Mesenchymal stem cell (in vitro differentiated cells and primary cell): ENCODE data around the gene DNAJB4.

Source experiments
- DNase-seq: peaks from one replicate; pipeline ENCODE4 v3.0.0-alpha.2; 2013
- H2AFZ ChIP-seq: one replicate; pipeline ENCODE4 v1.6.1; 2013; ENCODE audit warnings: low read depth, mild to moderate bottlenecking, control low read depth, inconsistent platforms, low read length, moderate library complexity
- H2AK5ac ChIP-seq: 2 replicates; pipeline ENCODE4 v1.6.1; 2013; ENCODE audit warnings: low read length, moderate library complexity, mild to moderate bottlenecking, inconsistent platforms; ENCODE audit not compliant: severe bottlenecking
- H2BK120ac ChIP-seq: one replicate; pipeline ENCODE4 v1.6.1; 2013; ENCODE audit warnings: low read depth, mild to moderate bottlenecking, inconsistent platforms, low read length, moderate library complexity
- H2BK12ac ChIP-seq, 2 experiments: one replicate each; pipeline ENCODE4 v1.6.1; 2013; ENCODE audit warnings: inconsistent platforms in 2 of 2, low read length in 2 of 2, mild to moderate bottlenecking in 2 of 2, moderate library complexity in 2 of 2, control low read depth in 1 of 2
- H2BK15ac ChIP-seq: one replicate; pipeline ENCODE4 v1.6.1; 2013; ENCODE audit warnings: mild to moderate bottlenecking, low read depth, inconsistent platforms; ENCODE audit not compliant: poor library complexity, severe bottlenecking
- H2BK5ac ChIP-seq: 2 replicates; pipeline ENCODE4 v1.6.1; 2013; ENCODE audit warnings: low read depth, mild to moderate bottlenecking, low read length, control low read depth, inconsistent platforms; ENCODE audit not compliant: poor library complexity, severe bottlenecking
- H3K14ac ChIP-seq, 2 experiments: one replicate each; pipeline ENCODE4 v1.6.1; 2013; ENCODE audit warnings: inconsistent platforms in 2 of 2, low read length in 2 of 2, control low read depth in 1 of 2, mild to moderate bottlenecking in 1 of 2, moderate library complexity in 1 of 2
- H3K18ac ChIP-seq, 2 experiments: one replicate each; pipeline ENCODE4 v1.6.1; 2013; ENCODE audit warnings: inconsistent platforms in 2 of 2, low read length in 2 of 2, control low read depth in 1 of 2, low read depth in 1 of 2, mild to moderate bottlenecking in 1 of 2
- H3K23ac ChIP-seq, 2 experiments: one replicate each; pipeline ENCODE4 v1.6.1; 2013; ENCODE audit warnings: inconsistent platforms in 2 of 2, low read length in 2 of 2, mild to moderate bottlenecking in 2 of 2, moderate library complexity in 2 of 2, control low read depth in 1 of 2
- H3K27ac ChIP-seq: 2 replicates; pipeline ENCODE4 v1.5.1; 2013; ENCODE audit warnings: mild to moderate bottlenecking, moderate library complexity, low read length, control low read depth, inconsistent platforms; ENCODE audit not compliant: poor library complexity, severe bottlenecking
- H3K27me3 ChIP-seq, 2 experiments: 2 replicates each; pipeline versions ENCODE4 v1.6.1 to v1.7.0; 2013; ENCODE audit warnings: low read length in 2 of 2, mild to moderate bottlenecking in 2 of 2, moderate library complexity in 2 of 2, control low read depth in 1 of 2, inconsistent platforms in 1 of 2; ENCODE audit not compliant: control insufficient read depth in 1 of 2, insufficient read depth in 1 of 2
- H3K36me3 ChIP-seq, 2 experiments: 2 replicates each; pipeline versions ENCODE4 v1.6.1 to v1.7.0; 2013; ENCODE audit warnings: low read length in 2 of 2, control low read depth in 1 of 2, inconsistent platforms in 1 of 2, low read depth in 1 of 2, mild to moderate bottlenecking in 1 of 2; ENCODE audit not compliant: insufficient read depth in 2 of 2, control insufficient read depth in 1 of 2
- H3K4ac ChIP-seq, 2 experiments: one replicate each; pipeline ENCODE4 v1.6.1; 2013; ENCODE audit warnings: inconsistent platforms in 2 of 2, low read length in 2 of 2, mild to moderate bottlenecking in 2 of 2, moderate library complexity in 2 of 2, control low read depth in 1 of 2, low read depth in 1 of 2
- H3K4me1 ChIP-seq: 2 replicates; pipeline ENCODE4 v1.6.1; 2013; ENCODE audit warnings: low read depth, low read length, control low read depth; ENCODE audit not compliant: control insufficient read depth, insufficient read depth
- H3K4me2 ChIP-seq: 2 replicates; pipeline ENCODE4 v1.6.1; 2013; ENCODE audit warnings: low read length, mild to moderate bottlenecking, inconsistent platforms; ENCODE audit not compliant: poor library complexity, severe bottlenecking
- H3K4me3 ChIP-seq, 2 experiments: 2 replicates each; pipeline versions ENCODE4 v1.5.1 to v1.7.0; 2013; ENCODE audit warnings: low read length in 2 of 2, mild to moderate bottlenecking in 2 of 2, control low read depth in 1 of 2, low read depth in 1 of 2; ENCODE audit not compliant: insufficient read depth in 1 of 2
- H3K79me1 ChIP-seq: replicated peaks from 2 replicates; pipeline ENCODE4 v1.6.1; 2013; ENCODE audit warnings: mild to moderate bottlenecking, control low read depth, low read length, inconsistent platforms; ENCODE audit not compliant: poor library complexity, severe bottlenecking
- H3K9ac ChIP-seq: 2 replicates; pipeline ENCODE4 v1.7.0; 2013; ENCODE audit warnings: mild to moderate bottlenecking, low read length, moderate library complexity
- H3K9me3 ChIP-seq: 2 replicates; pipeline ENCODE4 v1.7.0; 2013; ENCODE audit warnings: mild to moderate bottlenecking, low read length; ENCODE audit not compliant: control insufficient read depth
- H4K8ac ChIP-seq: one replicate; pipeline ENCODE4 v1.6.1; 2013; ENCODE audit warnings: inconsistent platforms, mild to moderate bottlenecking, low read length, moderate library complexity
- H4K91ac ChIP-seq: one replicate; pipeline ENCODE4 v1.6.1; 2013; ENCODE audit warnings: mild to moderate bottlenecking, low read length, inconsistent platforms
- WGBS: methylation state at CpG from one replicate; pipeline ENCODE4 v1.1.7; 2013; ENCODE audit warnings: mixed read lengths; 5-methylcytosine and 5-hydroxymethylcytosine counted together

Gene DNAJB4

DNA sequence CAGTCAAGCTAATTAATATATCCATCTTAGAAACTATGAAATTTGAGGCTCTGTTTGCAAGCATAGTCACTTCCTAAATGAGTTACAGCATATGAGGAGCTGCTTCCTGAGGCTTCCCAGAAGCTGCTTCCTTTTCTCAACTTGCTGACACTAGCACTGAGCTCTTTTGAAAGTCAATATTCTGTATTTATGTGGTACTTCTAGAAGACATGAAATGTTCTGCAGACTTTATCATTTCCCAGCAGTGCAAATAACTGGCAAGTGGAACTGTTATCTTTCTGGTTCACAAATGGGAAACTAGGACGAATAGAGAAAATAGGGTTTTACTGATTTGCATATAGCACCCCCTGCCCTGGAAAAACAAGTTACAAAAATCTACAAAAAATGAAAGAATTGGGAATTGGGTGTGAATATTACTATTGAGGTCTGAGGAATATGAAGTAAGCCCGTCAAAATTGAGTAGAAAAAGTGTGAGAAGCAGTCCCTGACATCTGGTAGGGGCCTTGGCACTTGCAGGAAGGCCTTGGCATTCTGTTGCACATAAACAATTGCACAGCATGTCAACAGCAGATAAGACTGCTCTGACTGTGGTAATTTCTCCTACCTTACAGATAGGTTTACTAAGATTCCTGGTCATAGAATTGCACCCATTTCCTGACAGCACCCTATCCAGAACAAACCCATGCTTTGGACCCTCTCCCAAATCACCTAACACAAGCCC lies 48.1 kb downstream of the DNAJB4 start:
- Histone ChIP-seq H2BK120ac (no peak overlapping the region), H3K23ac (no peak overlapping the region), H2BK12ac (no peak overlapping the region), H3K4me1 (no peaks in the 10 kb centered on the region), H3K4me2 (no peak overlapping the region), H3K4ac (no peak overlapping the region), H2AFZ (no peak overlapping the region), H3K27ac (no peak overlapping the region), H3K9ac (no peak overlapping the region), H3K14ac (no peak overlapping the region), H2AK5ac (no peak overlapping the region), H4K8ac (no peak overlapping the region), H3K79me1 (no peaks in the 10 kb centered on the region), H3K36me3 (no peaks in the 10 kb centered on the region), H3K18ac (peak overlapping the region in 1 of 2 experiments; percentile 12), H3K4me3 (no peak overlapping the region), H3K27me3 (no peaks in the 10 kb centered on the region), H3K9me3 (no peaks in the 10 kb centered on the region), H2BK5ac (no peak overlapping the region), H4K91ac (no peak overlapping the region), H2BK15ac (no peak overlapping the region)
- DNase-seq, result no peak
- WGBS, result 58% methylated on average over 2 of the region's 2 CpGs

DNA sequence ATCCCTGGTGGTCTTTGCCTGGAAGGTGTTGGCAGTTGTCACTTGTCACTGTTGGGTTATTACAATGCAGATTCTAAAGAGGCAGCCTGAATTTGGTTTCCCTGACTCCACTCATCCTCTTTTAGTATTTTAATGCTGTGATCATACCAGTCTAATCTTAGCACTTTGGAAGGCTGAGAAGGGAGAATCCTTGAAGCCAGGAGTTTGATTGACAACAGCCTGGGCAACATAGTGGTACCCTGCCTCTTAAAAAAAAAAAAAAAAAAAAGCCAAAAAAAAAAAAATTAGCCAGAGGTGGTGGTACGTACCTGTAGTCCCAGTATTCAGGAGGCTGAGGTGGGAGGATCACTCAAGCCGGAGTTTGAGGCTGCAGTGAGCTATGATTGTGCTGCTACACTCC lies 48.8 kb downstream of the DNAJB4 start:
- Histone ChIP-seq H3K14ac (no peak overlapping the region), H3K4me3 (no peak overlapping the region), H2BK5ac (no peak overlapping the region), H3K18ac (no peak overlapping the region), H2BK120ac (no peak overlapping the region), H3K23ac (no peak overlapping the region), H4K8ac (no peak overlapping the region), H3K27me3 (no peaks in the 10 kb centered on the region), H4K91ac (no peak overlapping the region), H3K4me1 (no peaks in the 10 kb centered on the region), H2AK5ac (no peak overlapping the region), H3K9ac (no peak overlapping the region), H2BK15ac (no peak overlapping the region), H2AFZ (no peak overlapping the region), H3K4ac (no peak overlapping the region), H3K79me1 (no peaks in the 10 kb centered on the region), H3K4me2 (no peak overlapping the region), H3K27ac (no peak overlapping the region), H3K36me3 (no peaks in the 10 kb centered on the region), H2BK12ac (no peak overlapping the region), H3K9me3 (no peaks in the 10 kb centered on the region)
- DNase-seq, result no peak
- WGBS, result 94% methylated on average over 1 of the region's 2 CpGs

DNA sequence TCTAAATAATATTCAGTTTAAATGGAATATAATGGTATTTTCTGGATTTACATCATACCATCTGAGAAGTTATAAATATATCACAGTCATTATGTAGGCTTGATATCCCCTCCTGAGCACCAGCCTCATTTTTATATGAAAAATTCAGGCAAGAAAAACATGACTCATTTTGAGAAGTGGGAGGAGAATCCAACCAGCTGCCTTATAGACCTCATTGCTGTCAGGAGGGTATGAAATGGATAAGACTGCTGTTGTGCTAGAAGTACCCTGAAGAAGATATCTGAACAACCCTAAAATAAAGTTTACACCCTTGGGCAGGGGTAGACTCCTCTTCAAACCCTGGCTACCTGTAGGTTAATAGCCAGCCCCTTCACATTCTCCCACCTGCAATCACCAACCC lies 49.8 kb downstream of the DNAJB4 start:
- no peaks in the 10 kb centered on the region for H3K79me1 ChIP-seq
- H3K18ac ChIP-seq, result no peak overlapping the region
- H3K36me3 ChIP-seq, result no peaks in the 10 kb centered on the region
- no peak overlapping the region for H2BK120ac ChIP-seq
- H3K23ac ChIP-seq, result no peak overlapping the region
- H4K8ac ChIP-seq, result no peak overlapping the region
- H4K91ac ChIP-seq, result no peak overlapping the region
- H3K9ac ChIP-seq, result no peak overlapping the region
- H3K27me3 ChIP-seq, result no peaks in the 10 kb centered on the region
- H3K9me3 ChIP-seq, result no peaks in the 10 kb centered on the region
- H3K4ac ChIP-seq, result no peak overlapping the region
- H3K4me3 ChIP-seq, result no peak overlapping the region
- no peaks in the 10 kb centered on the region for H3K4me1 ChIP-seq
- H2AFZ ChIP-seq, result no peak overlapping the region
- H3K4me2 ChIP-seq, result no peak overlapping the region
- no peak overlapping the region for H2AK5ac ChIP-seq
- no peak overlapping the region for H2BK5ac ChIP-seq
- H2BK12ac ChIP-seq, result no peak overlapping the region
- no peak overlapping the region for H3K14ac ChIP-seq
- DNase-seq, result no peak
- no peak overlapping the region for H3K27ac ChIP-seq
- H2BK15ac ChIP-seq, result no peak overlapping the region

DNA sequence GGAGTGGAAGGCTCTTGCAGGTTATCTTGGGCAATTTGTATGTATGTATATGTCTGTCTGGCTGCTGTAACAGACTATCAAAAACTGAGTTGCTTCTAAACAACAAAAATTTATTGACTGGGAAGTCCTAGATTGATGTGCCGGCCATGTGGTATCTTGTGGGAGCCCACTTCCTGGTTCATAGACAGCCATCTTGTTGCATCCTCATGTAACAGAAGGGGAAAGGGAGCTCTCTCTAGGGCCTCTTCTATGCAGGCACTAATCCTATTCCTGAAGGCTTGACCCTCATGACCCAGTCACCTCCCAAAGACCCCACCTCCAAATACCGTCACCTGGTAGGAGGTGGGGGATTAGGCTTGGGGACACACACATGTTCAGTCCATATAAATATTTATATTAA lies 50.2 kb downstream of the DNAJB4 start:
- Histone ChIP-seq H3K23ac (no peak overlapping the region), H3K14ac (no peak overlapping the region), H2BK5ac (no peak overlapping the region), H3K79me1 (no peaks in the 10 kb centered on the region), H3K27ac (no peak overlapping the region), H2AFZ (no peak overlapping the region), H4K91ac (no peak overlapping the region), H3K4me2 (no peak overlapping the region), H2BK120ac (no peak overlapping the region), H3K4me1 (no peaks in the 10 kb centered on the region), H2BK12ac (no peak overlapping the region), H3K9me3 (no peaks in the 10 kb centered on the region), H3K4me3 (no peak overlapping the region), H2AK5ac (no peak overlapping the region), H3K4ac (no peak overlapping the region), H3K36me3 (no peaks in the 10 kb centered on the region), H3K18ac (no peak overlapping the region), H4K8ac (no peak overlapping the region), H2BK15ac (no peak overlapping the region), H3K9ac (no peak overlapping the region), H3K27me3 (no peaks in the 10 kb centered on the region)
- 100% methylated on average over 1 of the region's 2 CpGs for WGBS
- no peak for DNase-seq
